ENCODE measurements around the gene IL2RA.
"Not testable (repeated sequence)": the region's sequence is repeated elsewhere in the genome, so short reads cannot be mapped to it uniquely, and the experiment has no call there.

- not testable (repeated sequence) for TF ChIP-seq POLR2A, CTCF (IDR thresholded peaks at IDR 0.05)
Observed at GRCh38 chr10:6043377-6043776, 18.8 kb downstream of the IL2RA start.
